ENCODE results near the gene DLG5.

The DLG5 gene

GRCh38 chr10:77799352-77799751 lies 127.2 kb downstream of the DLG5 start:
- in situ Hi-C loops (cut with MboI; ENCODE audit: low sequenced_read_pairs): no loop called here

GRCh38 chr10:77798940-77799339 lies 127.6 kb downstream of the DLG5 start:
- in situ Hi-C loops (cut with MboI; ENCODE audit: low sequenced_read_pairs): no loop called here

DNA sequence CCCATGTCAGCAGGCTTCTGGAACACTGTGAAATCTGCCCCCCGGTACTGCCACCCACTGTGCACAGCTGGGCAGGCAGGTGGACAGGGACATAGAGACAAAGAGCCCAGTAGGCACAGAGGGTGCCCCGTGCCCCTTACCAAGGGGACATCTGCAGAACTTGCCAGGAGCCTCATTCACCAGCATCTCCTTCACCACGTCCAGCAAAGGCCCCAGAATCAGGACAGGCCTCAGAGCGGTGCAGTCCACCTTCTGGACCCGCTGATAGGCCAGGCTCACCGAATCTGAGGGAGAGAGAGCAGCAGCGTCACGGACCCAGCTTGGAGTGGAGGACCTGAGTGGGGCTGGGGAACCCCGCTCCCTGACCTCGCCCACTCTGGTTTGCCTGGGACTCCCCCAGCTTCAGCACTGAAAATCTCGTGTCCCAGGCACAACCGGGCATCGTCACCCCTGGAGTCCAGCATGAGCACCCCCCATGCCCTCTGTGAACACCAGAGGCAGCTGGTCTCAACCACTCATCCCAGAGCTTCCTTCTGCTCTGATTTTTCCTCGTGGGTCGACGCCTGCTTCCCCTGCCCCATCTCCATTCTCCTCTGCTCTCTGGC lies 130.1 kb downstream of the DLG5 start:
- in situ Hi-C loops (cut with MboI; ENCODE audit: low sequenced_read_pairs): no loop called here

- in situ Hi-C loops (cut with MboI; ENCODE audit: low sequenced_read_pairs): no loop called here
Observed at GRCh38 chr10:77795426-77796055, 131.0 kb downstream of the DLG5 start.

- in situ Hi-C loops (cut with MboI; ENCODE audit: low sequenced_read_pairs): no loop called here
Observed at GRCh38 chr10:77794256-77795142, 132.1 kb downstream of the DLG5 start.

DNA sequence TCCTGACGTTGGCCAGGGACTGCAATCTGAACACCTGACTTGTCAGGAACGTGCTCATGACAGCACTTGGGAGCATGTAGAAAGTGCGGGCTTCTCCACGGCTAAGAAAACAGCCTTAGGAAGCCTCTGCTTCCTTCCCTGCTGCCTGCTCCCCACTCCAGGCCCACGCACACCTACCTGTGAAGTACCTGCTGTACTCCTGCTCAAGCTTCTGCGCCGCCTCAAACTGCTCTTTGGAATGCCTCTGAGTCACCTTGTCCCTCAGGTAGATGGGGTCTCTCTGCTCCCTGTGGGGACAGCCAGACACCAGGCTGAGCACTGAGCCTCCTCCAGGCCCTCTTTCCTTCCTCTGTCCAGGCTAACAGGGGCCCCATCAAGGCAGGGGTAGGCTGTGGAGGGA lies 132.7 kb downstream of the DLG5 start:
- in situ Hi-C loops (cut with MboI; ENCODE audit: low sequenced_read_pairs): no loop called here

GRCh38 chr10:77792155-77792554 lies 134.4 kb downstream of the DLG5 start:
- in situ Hi-C loops (cut with MboI; ENCODE audit: low sequenced_read_pairs): no loop called here

DNA sequence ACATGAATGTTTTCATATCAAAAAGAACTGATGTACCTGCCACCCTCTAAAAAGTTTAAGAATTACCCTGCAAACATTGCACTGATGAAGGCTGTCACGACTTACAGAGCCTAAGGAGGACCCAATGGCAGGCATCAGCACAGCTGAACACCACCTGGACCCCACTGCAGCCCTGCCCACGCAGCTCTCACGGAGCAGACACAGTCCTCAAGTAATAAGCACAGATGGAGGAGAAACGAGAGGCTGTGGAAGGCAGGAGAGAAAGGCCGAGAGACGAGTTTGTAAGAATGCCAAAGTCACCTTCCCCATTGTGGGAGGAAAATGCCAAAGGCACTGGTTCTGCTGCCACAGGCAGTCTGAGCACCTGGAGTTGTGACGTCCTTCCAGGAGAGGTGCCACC lies 135.0 kb downstream of the DLG5 start:
- in situ Hi-C loops (cut with MboI; ENCODE audit: low sequenced_read_pairs): no loop called here

DNA sequence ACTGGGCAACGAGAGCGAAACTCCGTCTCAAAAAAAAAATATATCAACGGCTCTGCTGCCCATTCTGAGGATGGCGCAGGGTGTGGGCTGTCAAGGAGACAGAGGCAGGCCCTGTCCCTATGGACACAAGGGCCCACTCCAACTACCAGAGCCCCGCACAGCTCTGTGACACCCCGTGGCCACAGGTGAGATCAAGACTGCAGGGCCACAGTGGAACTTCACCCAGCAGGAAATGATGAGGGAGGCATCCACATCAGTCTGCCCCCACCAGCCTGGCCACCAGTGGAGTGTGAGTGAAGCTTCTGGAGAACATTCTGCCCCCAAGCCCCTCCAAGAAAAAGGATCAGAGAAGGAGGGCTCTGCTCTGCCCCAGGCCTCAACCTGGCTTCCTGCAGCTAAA lies 136.7 kb downstream of the DLG5 start:
- in situ Hi-C loops (cut with MboI; ENCODE audit: low sequenced_read_pairs): no loop called here

DNA sequence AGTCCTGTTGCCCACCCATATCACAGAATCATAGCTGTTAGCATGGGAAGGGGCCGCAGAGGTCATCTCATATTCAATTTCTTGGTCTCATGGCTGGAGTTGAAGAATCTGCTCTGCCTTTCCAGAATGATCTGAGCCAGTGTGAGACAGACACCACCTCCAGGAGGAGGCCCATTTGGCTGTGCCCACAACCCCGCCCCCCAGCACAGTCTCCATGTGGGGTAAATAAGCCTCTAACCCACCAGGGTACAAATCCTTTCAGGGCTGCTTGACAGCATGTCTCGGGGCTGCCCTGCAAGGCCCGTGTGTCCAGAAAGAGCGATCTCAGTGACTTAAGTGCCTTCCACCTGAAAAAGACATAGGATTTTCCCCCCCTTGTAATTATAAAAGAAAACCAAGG lies 137.5 kb downstream of the DLG5 start:
- in situ Hi-C loops (cut with MboI; ENCODE audit: low sequenced_read_pairs): no loop called here

DNA sequence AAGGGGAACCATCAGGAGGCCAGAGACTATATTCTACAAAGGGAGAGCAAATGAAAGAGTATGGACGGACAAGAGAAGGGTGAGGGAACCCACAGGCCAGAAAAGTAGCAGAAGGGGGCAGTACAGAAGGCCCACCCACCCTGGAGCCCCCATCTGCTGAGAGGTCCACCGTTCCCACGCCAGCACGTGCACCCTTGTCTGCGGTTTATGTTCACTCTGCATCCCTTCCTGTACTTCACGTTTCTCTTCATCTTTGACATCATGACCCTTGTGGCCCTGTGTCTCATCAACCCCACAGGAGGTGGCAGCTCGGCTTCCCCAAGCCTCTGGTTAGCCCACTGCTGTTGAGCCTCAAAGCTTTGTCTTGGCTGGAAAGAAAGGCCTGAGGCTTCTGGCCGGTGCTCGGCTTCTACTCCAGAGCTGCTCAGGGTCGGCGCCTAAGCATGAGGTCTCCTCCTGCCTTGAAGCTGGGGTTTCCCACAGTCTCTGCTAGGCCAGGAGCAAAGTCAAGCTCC lies 138.0 kb downstream of the DLG5 start:
- in situ Hi-C loops (cut with MboI; ENCODE audit: low sequenced_read_pairs): no loop called here

- in situ Hi-C loops (cut with MboI; ENCODE audit: low sequenced_read_pairs): no loop called here
Observed at GRCh38 chr10:77787440-77787839, 139.1 kb downstream of the DLG5 start.

GRCh38 chr10:77784856-77785255 lies 141.7 kb downstream of the DLG5 start:
- in situ Hi-C loops (cut with MboI; ENCODE audit: low sequenced_read_pairs): no loop called here

DNA sequence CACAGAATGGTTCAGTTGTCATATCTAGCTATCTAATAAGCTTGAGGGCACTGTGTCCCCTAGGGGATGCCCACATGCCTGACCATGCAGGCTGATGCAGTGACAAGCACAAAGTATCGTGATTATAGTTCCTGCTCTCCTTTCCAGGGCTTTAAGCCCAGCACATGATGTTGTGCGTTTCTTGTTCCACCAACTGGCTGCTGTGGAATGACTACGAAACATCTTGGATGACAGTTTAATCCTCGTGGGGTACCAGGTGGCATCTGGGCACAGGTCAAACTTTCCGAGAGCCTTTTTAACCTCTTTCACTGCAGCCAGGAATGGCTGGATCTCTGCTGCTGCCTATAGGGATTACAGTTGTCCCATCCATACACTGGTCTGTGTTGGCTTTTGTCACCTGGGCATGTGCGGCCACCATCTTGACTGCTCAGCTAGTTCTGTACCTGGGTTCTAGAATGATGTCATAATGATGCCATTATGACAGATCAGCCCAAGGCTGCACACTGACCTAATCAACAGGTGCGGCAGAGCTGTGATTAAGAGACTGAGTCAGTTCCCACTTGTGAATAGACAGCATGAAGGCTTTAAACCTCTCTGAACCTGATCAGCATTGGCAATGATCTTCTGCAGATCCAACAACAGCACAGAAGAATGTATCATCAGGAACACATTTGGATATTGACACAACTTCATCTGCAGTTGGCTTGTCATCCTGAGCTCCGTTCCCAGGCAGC lies 144.1 kb downstream of the DLG5 start:
- in situ Hi-C loops (cut with MboI; ENCODE audit: low sequenced_read_pairs): no loop called here

DNA sequence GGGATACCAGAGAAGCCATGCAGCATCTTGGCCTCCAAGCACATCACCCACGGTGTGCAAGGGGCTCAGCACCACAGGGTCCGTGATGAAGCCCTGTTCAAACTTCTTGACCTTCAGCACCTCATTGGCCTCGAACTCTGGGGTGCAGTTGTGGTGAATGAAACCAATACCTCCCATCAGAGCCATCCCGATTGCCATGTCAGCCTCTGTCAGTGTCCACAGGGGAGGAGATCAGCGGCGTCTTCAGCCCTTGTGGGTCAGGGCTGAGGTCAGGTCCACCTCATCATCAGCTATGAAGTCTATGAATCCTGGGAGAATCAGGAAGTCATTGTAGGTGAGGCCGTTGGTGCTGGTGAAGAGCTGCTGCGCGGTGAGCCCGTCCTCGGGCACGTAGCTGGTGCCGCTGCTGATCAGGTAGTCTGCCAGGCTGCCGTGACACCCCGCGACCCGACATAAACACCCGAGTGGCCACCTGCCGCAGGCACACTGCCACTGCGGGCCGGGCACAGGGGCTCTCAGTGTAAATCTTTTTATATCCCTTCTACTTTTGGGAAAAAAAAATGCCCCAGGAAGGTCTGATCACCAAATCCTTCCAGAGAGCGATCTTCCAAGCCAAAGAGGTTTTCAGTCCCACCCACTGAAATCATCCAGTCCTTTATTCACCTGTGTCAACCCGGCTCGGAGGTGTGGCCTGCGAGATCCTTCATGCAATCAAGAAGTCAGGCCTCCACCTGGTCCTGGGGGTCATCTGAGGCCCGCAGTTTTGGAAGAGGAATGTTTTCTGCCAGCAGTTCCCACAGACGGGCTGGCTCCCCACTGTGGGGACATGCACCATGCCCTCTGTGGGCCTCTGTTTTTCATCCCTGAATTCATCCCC lies 144.9 kb downstream of the DLG5 start:
- in situ Hi-C loops (cut with MboI; ENCODE audit: low sequenced_read_pairs): no loop called here

GRCh38 chr10:77780180-77780579 lies 146.4 kb downstream of the DLG5 start:
- in situ Hi-C loops (cut with MboI; ENCODE audit: low sequenced_read_pairs): no loop called here

DNA sequence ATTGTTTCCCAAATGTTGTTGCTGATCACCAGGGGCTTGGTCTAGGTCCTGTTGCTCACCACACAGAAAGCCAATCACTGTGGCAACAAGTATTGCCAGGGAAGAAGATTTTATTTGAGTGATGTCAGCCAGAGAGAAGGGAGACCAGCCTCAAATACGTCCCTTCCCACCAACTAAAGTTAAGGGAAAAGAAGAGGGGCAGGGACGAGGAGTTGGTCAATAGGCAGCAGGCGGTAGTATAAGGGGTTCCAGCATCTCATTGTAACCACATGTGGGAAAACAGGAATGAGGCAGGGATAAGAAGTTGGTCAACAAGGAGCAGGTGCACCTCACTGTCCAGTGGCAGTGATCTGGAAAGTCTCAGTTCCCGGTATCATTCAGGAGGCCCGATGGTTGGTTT lies 150.1 kb downstream of the DLG5 start:
- in situ Hi-C loops (cut with MboI; ENCODE audit: low sequenced_read_pairs): no loop called here

DNA sequence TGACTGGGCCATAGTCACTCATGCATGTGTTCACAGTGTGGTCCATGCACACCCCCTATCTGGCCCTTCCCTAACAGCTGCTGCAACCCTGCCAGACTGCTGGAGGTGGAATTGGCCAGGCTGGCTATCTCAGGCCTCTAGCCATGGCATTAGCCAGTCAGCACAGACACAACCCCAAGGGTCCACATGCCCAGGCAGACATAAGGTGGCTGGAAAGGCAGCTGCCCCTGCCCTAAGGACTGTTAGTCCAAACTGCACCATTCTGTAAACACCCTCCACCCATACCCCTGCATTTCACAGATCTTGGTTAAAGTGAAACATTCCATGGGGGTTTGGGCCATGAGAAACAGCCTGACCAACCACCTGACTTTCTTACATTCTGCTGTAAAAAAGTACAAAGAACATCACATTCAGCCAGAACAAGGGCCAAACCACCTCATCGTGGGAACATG lies 151.6 kb downstream of the DLG5 start:
- in situ Hi-C loops (cut with MboI; ENCODE audit: low sequenced_read_pairs): no loop called here

- in situ Hi-C loops (cut with MboI; ENCODE audit: low sequenced_read_pairs): no loop called here
Observed at GRCh38 chr10:77773631-77774426, 152.7 kb downstream of the DLG5 start.

Measured in HL-60/S4 (cell line).